ENCODE results near the gene TEX26.
"Not testable (repeated sequence)": the region's sequence is repeated elsewhere in the genome, so short reads cannot be mapped to it uniquely, and the experiment has no call there.

The TEX26 gene

GRCh38 chr13:30918662-30919405, 13.6 kb upstream of the TEX26 start:
- no peak for DNase-seq (ENCODE audit: low spot score)

- no peak for DNase-seq (ENCODE audit: low spot score)
Measured at GRCh38 chr13:30920162-30920909, 12.1 kb upstream of the TEX26 start.

GRCh38 chr13:30923418-30923817, 9.0 kb upstream of the TEX26 start:
- no peak for DNase-seq (ENCODE audit: low spot score)

GRCh38 chr13:30924721-30925120, 7.7 kb upstream of the TEX26 start:
- DNase-seq (ENCODE audit: low spot score), result no peak

- DNase-seq (ENCODE audit: low spot score), result no peak
Measured at GRCh38 chr13:30925429-30925828, 7.0 kb upstream of the TEX26 start.

- no peak for DNase-seq (ENCODE audit: low spot score)
Measured at GRCh38 chr13:30926781-30927180, 5.7 kb upstream of the TEX26 start.

GRCh38 chr13:30927188-30927587, 5.3 kb upstream of the TEX26 start:
- DNase-seq (ENCODE audit: low spot score), result not testable (repeated sequence)

GRCh38 chr13:30927595-30927994, 4.9 kb upstream of the TEX26 start:
- DNase-seq (ENCODE audit: low spot score), result no peak

GRCh38 chr13:30928978-30929377, 3.5 kb upstream of the TEX26 start:
- no peak for DNase-seq (ENCODE audit: low spot score)

- no peak for DNase-seq (ENCODE audit: low spot score)
Measured at GRCh38 chr13:30933354-30933670, 856 bp downstream of the TEX26 start.

GRCh38 chr13:30934381-30934780, 1.9 kb downstream of the TEX26 start:
- no peak for DNase-seq (ENCODE audit: low spot score)

GRCh38 chr13:30934803-30935202, 2.3 kb downstream of the TEX26 start:
- no peak for DNase-seq (ENCODE audit: low spot score)

GRCh38 chr13:30936971-30937370, 4.5 kb downstream of the TEX26 start:
- DNase-seq (ENCODE audit: low spot score), result no peak

- no peak for DNase-seq (ENCODE audit: low spot score)
Measured at GRCh38 chr13:30943881-30944280, 11.4 kb downstream of the TEX26 start.

GRCh38 chr13:30957258-30957943, 24.9 kb downstream of the TEX26 start:
- DNase-seq (ENCODE audit: low spot score), result no peak

GRCh38 chr13:30959678-30960077, 27.2 kb downstream of the TEX26 start:
- DNase-seq (ENCODE audit: low spot score), result no peak

GRCh38 chr13:30963791-30964190, 31.3 kb downstream of the TEX26 start:
- no peak for DNase-seq (ENCODE audit: low spot score)

GRCh38 chr13:30965380-30965779, 32.9 kb downstream of the TEX26 start:
- no peak for DNase-seq (ENCODE audit: low spot score)

- no peak for DNase-seq (ENCODE audit: low spot score)
Measured at GRCh38 chr13:30966101-30966500, 33.6 kb downstream of the TEX26 start.

GRCh38 chr13:30968846-30969245, 36.4 kb downstream of the TEX26 start:
- no peak for DNase-seq (ENCODE audit: low spot score)

- DNase-seq (ENCODE audit: low spot score), result no peak
Measured at GRCh38 chr13:30971575-30971974, 39.1 kb downstream of the TEX26 start.

GRCh38 chr13:30972888-30973377, 40.5 kb downstream of the TEX26 start:
- no peak for DNase-seq (ENCODE audit: low spot score)

- DNase-seq (ENCODE audit: low spot score), result no peak
Measured at GRCh38 chr13:30974350-30974749, 41.9 kb downstream of the TEX26 start.
